Measurements from ENCODE around the gene MAML3.

- TF ChIP-seq CTCF (IDR thresholded peaks at IDR 0.05) (no peak), EP300 (IDR thresholded peaks at IDR 0.05; ENCODE audit: low read depth) (no peak), POLR2A (IDR thresholded peaks at IDR 0.05) (no peak)
Observed at GRCh38 chr4:140085062-140085622, 68.8 kb downstream of the MAML3 start.

All from transverse colon (tissue), 3 donors.